GM11168 (cell line): ENCODE results near the gene PSD2.

Experiments used
- in situ Hi-C: fragments of 300-500 bp; cut with MboI; formaldehyde crosslinking; loops from one replicate; pipeline ENCODE4 v1.12.0; 2022; ENCODE audit warnings: low sequenced_read_pairs; ENCODE audit not compliant: unreplicated experiment

The PSD2 gene

DNA sequence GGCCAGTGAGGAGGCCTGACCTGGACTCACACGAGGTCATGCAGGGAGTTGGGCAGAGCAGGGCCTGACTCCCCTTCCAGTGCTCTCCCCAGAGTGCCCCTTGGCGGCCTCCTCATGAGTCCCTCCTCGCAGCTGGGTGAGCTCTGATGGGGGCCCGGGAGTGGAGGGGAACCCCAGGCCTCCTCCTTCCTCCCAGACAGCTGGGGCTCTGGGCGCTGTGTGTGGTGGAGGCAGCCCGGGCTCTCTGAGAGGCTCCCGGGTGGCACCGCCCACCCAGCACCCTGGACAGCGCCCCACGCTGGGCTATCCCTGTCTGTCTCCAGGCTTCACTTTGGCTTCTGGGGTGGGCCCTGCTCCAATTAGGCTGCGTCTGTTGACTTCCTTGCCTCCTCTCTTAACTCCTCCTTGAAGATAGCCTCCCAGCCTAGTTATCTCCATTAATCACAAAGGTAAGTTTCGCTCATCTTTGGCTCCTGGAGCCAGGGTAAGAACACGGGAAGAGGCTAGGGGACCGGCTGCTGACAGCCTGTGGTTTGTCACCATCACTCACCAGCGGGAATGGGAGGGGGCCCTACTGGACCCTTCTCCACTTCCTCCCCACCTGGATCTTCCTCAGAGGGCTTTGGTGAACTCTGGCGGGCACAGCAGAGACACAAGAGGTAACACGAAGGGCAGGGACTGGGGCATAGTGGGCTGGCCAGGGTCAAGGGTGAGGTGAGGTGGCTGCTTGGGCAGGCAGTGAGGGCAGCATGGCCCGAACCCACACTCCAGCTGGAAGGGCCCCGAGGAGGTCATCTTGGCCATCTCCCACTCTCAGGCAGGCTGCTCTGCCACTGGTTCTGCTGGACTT is 13.1 kb downstream of the PSD2 start:
- in situ Hi-C loops, result no loop called here

DNA sequence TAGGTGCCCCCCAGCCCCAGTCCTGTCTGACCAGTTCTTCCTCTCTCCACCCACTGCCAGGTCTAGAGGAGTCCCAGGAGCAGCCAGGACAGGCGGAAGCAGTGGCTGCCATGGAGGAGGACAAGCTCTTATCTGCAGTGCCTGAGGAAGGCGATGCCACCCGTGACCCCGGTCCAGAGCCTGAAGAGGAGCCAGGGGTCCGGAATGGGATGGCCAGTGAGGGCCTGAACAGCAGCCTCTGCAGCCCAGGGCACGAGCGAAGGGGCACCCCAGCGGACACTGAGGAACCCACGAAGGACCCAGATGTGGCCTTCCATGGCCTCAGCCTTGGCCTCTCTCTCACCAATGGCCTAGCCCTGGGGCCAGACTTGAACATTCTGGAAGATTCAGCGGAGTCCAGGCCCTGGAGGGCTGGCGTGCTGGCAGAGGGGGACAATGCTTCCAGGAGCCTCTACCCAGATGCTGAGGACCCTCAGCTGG is 13.8 kb downstream of the PSD2 start:
- in situ Hi-C loops, result no loop called here

DNA sequence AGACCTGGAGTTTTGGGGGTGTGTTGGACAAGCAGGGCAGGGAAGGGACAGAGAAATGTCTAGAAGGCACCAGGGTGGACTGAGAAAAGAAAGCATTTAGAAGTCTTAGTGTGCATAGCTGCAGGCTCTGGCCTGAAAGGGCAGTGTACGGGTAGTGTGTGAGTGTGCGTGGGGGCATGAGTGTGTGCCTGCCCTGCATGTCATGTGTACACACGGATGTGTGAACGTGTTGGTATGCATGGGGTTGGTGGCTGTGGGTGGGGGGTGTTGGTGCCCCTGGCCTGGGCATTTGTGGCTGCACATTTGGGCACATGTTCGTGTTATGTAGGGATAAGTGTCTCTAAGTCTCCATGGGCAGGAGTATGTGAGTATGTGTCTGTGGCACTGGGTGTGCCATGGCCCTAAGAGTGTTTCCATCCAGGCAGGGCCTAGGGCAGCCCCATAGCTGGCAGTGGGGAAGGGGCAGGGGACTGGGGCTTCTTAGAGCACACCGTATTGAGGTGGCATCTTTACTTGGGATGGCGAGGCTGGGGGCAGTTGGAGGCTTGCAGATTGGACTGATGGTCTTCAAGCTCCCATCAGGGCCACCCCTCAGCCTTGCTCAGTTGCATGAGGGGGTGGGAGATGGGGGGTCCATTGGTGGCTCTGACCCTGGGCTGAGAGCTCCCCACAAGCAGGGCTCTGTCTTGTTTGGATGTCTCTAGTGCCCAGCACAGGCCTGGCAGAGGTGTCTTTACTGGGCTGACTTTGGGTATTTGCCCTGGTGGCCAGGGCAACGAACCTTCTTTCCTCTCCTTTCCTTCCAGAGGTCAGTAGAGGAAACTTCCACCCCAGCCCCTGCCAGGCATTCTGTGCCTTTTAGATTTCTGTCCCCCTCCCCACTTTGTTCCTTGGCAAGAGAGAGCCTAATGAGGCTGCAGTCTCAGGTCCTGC is 15.0 kb downstream of the PSD2 start:
- in situ Hi-C loops, result no loop called here

GRCh38 chr5:139811274-139811607 is 15.6 kb downstream of the PSD2 start:
- in situ Hi-C loops, result no loop called here

DNA sequence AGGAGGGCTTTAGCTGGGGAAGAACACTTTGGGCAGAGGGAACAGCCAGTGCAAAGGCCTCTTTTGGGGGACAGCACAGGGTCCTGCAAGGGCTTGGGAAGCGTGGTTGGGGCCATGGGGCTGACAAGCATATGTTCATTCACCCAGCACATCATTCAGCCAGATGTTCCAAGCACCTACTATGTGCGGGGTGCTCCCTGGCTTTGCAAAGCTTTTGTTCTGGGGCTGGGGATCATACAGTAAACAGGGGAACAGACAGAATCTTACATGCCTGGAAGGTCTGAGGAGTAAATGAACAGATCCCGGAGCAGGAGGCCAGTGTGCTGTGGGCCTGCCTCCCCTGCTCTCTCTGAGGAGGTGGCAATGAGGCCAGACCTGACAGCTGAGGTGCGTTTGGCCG is 16.7 kb downstream of the PSD2 start:
- in situ Hi-C loops, result no loop called here

GRCh38 chr5:139812836-139813805 is 17.5 kb downstream of the PSD2 start:
- in situ Hi-C loops, result no loop called here

DNA sequence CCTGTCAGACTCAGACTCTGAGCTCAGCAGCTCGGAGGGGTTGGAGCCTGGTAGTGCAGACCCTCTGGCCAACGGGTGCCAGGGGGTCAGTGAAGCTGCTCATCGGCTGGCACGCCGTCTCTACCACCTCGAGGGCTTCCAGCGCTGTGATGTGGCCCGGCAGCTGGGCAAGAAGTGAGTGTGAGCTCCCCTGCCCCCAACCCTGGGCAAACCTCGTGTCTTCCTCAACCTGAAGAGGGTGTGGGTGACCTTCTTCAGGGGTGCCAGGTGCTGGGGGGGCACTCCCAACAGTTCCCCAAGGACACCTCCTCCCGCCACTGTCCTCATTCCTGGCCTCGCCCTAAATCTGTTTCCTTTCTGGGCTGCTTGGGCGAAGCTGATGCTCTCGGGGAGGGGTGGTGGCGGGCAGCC is 18.6 kb downstream of the PSD2 start:
- in situ Hi-C loops, result no loop called here

DNA sequence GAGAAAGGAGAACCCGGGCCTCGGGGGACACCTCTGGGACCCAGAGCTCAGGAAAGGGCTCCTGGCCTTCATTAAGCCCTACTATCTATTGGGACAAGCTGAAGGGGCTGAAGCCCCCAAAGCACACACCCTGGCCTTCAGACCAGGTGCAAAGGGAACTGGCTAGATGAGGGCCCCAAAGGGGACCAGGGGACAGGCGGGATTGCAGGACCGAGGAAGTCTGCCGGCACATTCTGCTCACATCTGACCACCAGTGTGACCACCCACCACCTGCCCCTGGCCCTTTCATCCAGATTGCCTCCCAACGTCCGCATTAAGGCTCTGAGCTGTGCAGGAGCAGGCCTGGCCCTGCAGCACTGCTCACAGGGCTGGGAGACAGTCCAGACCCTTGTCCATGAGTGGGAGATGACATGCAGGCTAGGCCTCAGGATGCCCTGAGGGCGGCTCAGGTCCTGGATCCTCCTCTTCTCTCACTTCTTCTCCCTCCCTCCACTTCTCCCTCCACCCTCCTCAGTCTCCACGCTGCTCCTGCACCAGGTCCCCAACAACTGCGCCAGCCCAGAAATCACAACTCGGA is 19.2 kb downstream of the PSD2 start:
- in situ Hi-C loops, result no loop called here

DNA sequence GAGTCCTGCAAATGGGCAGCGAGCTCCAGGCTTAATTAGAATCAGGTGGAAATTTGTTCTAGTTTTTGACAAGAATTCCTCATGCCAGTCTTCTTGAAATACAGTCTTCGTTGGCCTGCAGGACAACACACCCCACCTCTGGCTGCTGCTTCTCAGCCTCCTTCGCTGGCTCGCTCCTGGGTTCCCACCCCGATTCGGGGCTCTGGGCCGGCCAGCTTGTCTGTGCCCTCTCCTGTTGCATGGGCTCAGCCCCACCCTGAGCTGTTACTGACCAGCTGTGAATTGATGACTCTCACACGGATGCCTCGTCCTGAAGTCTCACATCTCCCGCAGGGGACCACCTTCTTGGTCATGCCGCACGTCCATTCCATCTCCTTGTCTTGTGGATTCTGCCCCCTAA is 21.0 kb downstream of the PSD2 start:
- in situ Hi-C loops, result no loop called here

DNA sequence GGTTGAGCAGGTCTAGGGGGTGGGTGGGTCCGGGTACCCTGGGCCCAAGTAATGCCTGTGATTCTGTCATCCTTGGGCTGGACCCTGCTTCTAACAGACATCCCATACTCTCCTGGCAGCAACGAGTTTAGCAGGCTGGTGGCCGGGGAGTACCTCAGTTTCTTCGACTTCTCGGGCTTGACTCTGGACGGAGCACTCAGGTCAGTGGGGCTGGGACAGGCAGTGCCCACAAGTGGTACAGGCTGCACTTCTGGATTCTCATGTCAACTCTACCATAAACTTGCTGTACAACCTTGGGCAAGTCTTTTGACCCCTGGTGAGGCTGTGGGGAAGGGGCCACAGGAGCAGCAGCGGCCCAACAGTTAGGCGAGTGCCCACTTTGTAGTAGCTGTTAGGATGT is 21.8 kb downstream of the PSD2 start:
- in situ Hi-C loops, result no loop called here

- in situ Hi-C loops, result no loop called here
Measured at GRCh38 chr5:139817970-139818369, 22.4 kb downstream of the PSD2 start.

- in situ Hi-C loops, result no loop called here
Measured at GRCh38 chr5:139820130-139820529, 24.5 kb downstream of the PSD2 start.

- in situ Hi-C loops, result no loop called here
Measured at GRCh38 chr5:139820606-139821005, 25.0 kb downstream of the PSD2 start.

GRCh38 chr5:139821806-139822552 is 26.4 kb downstream of the PSD2 start:
- in situ Hi-C loops, result no loop called here

- in situ Hi-C loops, result no loop called here
Measured at GRCh38 chr5:139822553-139823425, 27.2 kb downstream of the PSD2 start.

DNA sequence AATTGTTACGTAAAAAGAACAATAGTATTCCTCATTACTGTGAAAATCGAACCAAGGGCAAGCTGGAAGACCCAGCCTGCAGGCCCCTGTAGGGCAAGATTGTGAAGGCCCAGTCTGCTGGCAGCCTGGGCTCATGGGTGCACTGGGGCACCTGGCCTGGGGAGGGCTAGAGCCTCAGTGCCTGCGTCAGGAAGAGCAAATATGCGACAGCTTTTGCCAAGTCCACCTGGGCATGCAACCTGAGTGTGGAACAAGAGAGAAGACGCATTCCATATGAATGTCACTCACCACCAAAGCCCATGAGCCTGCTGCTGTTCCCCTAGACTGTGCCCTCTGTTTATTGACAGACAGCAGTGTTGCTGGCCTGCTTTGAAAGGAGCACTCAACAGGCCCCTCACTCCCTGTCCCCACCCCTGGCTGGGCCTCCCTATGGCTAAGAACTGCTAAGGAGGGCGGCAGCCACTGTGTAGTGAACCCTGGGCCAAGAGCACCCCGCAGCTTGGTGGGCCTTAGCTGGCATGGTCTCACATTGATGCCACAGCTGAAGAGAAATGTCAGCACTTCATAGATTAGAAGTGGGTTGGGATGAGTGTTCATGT is 28.2 kb downstream of the PSD2 start:
- in situ Hi-C loops, result no loop called here

GRCh38 chr5:139825690-139826089 is 30.1 kb downstream of the PSD2 start:
- in situ Hi-C loops, result no loop called here
